GM19467 (cell line): ENCODE data around the gene RIN3.

Source experiments
- ATAC-seq: cut with Tn5 transposase; IDR thresholded peaks from one replicate; pipeline ENCODE4 v1.9.1; 2021; ENCODE audit warnings: mild to moderate bottlenecking, moderate library complexity; ENCODE audit not compliant: unreplicated experiment

The RIN3 gene

GRCh38 chr14:92549859-92550230 is 36.3 kb downstream of the RIN3 start:
- ATAC-seq, result no peak

DNA sequence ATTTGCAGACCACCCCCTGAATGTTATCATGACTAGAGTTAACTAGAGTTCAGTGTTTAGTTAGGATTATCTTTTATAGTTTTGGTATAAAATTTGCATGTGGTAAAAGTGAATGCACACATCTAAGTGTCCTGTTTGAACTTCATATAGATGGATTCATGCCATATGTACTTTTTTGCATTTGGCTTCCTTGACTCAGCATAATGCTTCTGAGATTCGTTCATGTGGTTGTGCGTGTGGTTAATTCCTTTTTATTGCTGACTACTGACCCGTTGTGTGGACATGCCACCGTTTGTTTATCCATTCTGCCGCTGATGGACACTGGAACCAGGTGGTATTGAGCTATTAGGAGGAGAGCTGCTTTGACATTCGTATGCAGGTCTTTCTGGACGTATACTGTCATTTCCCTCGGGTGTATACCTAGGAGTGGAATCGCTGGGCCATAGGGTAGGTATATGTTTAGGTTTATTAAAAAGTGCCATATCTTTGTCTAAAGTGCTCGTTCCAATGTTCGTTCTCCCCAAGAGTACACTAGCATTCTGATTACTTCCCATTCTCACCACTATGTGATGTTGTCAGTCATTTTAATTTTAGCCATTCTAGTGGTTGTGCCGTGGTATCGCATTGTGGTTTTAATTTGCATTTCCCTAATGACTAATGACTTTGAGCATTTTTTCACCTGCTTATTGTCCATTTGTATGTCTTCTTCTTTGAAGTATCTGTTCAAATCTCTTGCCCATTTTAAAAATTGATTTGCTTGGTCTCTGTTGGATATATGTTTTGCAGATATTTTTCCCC is 37.7 kb downstream of the RIN3 start:
- peak; percentile 54 for ATAC-seq

DNA sequence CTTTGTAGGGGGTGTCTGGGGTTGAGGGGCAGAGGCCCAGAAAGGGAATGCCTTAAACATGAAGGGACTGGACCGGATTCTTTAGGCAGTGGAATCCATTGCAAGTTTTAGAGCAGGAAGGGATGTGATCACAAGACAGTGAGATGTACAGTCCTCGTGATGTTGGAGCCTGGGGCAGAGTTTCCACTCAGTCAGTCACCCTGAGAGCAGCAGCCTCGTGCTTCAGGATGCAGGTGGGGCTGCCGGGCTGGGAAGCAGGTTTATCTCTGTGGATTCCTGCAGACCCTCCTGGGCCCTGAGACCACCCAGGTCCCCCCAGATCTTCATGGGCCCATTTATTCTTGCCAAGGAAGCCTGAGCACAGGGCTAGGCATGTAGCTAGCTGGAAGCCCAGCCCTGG is 38.5 kb downstream of the RIN3 start:
- ATAC-seq, result no peak

- no peak for ATAC-seq
Observed at GRCh38 chr14:92553438-92553837, 39.9 kb downstream of the RIN3 start.

- no peak for ATAC-seq
Observed at GRCh38 chr14:92555465-92556111, 42.0 kb downstream of the RIN3 start.

DNA sequence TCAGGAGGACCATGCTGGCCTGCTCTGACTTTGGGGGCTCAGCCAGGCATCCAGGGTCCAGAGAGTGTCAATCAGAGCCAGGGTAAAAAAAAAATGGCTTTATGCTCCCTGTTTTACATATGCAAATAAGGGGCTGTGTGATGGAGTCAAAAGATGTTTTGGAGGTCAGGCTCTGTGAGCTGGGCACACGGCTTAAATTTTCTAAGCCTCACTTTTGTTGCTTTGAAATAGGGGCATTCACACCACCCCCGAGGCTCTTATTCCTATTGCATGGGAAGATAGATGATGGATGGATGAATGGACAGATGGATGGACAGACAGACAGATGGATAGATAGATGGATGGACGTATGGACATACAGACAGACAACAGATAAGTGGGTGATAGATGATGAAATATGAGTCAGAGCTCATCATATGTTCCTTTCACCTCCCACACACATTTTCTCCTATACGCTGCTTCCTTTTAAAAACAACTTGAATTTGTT is 42.7 kb downstream of the RIN3 start:
- no peak for ATAC-seq

DNA sequence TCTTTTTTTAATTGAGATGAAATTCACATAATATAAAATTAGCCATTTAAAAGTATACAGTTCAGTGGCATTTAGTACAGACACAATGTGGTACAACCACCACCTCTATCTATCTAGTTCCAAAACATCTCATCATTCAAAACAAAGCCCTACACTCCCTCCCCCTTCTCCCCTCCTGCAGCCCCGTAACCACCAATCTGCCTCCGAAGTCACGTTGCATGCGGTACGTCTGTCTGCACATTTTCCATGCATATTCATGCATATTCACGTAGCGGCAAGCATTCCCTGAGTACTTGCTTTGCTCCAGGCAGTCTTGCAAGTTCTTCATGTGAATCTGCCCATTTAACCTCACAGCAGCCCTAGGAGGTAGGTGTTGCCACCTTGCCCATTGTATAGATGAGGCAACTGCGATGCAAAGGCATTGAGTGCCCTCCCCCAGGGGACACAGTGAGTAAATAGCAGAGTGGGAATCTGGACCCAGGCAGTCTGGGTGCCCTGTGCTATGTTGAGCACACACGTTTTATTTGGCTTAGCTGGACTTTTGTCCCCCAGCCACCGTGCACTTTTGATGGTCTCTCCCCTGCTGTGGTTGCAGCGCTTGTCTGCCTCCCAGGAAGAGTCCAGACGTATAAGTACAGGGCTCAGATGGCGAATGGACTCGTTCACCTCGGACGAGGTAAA is 43.4 kb downstream of the RIN3 start:
- no peak for ATAC-seq

DNA sequence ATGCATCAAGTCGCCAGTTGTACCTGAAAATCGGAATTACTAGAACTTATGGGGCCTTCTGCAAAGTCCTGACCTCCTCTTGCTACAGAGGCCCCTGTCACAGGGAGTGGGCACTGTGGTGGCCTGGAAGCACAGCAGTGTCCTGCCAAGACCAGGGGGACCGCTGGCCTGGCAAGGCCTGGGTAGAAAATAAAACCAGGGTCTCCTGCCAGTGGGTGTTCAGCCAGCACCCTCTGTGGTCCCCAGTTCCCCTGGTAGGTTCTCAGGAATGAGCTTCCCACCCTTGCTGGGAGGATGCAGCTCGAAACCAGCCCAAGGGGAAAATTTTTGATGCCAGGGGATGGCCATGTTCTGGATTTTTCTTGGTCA is 43.9 kb downstream of the RIN3 start:
- no peak for ATAC-seq

DNA sequence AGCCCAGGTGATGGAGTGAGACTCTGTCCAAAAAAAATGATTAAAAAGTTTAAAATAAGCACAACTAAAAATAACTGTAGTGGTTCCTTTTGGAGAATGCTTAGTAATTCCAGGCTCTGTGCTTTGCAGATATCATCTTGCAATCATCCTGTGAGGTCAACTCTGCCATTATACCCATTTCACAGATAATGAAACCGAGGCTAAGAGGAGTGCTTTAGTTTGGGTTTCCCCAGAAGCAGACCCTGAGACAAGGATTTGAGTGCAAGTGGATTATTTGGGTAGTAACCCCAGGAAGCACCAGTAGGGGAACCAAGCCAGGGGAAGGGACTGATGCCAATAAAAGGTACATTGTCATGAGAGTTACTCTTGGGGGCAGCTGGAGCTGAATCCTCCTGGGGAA is 44.7 kb downstream of the RIN3 start:
- no peak for ATAC-seq

DNA sequence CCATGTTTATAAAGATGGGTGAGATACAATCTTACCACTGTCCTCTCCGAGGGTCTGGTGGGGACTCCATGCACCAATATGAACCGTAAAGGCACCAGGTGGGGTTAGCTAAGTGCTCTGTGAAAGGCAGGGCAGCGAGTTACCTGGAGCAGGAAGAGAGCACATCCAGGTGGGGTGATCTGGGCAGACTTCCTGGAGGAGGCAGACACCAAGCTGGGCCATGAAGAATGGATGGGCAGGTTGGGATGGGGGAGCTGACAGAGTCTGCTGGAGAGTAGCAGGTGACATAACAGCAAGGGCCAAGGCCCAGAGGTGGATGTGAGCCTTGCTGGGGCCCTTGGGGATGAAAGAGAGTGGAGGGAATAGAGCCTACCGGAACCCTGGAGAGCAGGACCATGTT is 45.9 kb downstream of the RIN3 start:
- no peak for ATAC-seq

- ATAC-seq, result no peak
Observed at GRCh38 chr14:92560106-92560865, 46.7 kb downstream of the RIN3 start.

DNA sequence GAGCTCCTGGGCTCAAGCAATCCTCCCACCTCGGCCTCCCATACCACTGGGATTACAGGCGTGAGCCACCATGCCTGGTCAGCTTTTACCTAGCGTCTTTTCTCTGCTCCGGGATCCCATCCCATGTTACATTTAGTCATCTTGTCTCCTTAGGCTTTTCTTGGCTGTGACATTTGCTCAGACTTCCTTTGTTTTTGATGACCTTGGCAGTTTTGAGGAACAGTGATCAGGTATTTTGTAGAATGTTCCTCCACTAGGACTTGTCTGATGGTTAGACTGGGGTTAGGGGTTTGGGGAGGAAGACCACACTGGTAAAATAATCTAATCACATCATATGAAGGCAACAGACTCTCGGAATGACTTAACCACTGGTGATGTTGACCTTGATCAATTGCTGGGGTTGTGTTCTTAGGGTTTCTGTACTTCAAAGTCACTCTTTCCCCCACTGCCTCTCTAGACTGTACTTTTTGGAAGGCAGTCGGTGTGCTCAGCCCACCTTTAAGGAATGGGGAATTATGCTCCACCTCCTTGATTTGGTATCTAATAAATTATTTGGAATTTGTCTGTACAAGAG is 48.4 kb downstream of the RIN3 start:
- ATAC-seq, result no peak

GRCh38 chr14:92563359-92563758 is 49.8 kb downstream of the RIN3 start:
- ATAC-seq, result peak; percentile 62

GRCh38 chr14:92563765-92564285 is 50.2 kb downstream of the RIN3 start:
- ATAC-seq, result no peak

DNA sequence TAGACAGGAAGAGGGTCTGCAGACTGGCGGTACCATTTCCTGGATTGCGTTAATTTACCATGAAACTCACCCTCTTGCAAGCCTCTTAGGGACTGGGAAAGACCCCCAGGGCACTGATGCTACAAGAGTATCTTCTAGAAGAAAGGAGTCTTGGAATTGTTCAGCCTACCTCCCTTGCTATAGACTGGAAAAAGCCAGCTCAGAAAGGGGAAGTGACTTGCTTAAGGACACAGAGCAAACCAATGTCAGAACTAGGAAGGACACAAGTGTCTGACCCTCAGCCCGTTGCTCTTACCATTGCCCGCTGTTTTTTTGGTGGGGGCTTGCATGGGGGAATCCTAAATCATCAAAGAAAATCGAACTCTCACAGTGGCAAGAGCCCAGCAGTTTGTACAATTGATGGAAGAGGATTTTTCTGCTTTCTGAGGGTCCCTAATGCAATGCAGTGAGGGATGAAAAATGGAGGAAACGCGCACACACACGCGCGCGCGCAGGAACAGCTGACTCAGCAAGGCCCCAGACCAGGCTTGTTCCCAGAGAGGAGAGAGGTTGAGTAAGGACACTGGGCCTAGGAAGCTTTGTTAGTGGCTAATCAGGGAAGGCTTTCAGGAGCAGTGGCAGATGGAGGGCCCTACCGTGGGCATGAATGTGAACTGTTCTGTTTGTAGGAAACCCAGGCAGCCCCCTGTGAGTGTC is 50.9 kb downstream of the RIN3 start:
- no peak for ATAC-seq

- no peak for ATAC-seq
Observed at GRCh38 chr14:92565040-92565717, 51.6 kb downstream of the RIN3 start.

DNA sequence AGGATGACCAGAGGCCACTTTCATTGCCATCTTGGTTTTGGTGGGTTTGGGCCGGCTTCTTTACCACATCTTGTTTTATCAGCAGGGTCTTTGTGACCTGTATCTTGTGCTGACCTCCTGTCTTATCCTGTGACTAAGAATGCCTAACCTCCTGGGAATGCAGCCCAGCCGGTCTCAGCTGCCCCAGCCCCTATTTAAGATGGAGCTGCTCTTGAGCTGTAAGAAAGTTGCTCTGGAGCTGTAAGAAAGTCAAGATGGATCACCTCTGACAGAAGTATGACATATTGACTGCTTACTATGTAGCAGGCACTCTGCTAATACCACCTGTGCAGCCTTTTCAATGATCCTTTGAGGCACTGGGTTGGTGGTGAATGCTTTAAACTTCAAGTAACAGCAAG is 52.1 kb downstream of the RIN3 start:
- no peak for ATAC-seq

DNA sequence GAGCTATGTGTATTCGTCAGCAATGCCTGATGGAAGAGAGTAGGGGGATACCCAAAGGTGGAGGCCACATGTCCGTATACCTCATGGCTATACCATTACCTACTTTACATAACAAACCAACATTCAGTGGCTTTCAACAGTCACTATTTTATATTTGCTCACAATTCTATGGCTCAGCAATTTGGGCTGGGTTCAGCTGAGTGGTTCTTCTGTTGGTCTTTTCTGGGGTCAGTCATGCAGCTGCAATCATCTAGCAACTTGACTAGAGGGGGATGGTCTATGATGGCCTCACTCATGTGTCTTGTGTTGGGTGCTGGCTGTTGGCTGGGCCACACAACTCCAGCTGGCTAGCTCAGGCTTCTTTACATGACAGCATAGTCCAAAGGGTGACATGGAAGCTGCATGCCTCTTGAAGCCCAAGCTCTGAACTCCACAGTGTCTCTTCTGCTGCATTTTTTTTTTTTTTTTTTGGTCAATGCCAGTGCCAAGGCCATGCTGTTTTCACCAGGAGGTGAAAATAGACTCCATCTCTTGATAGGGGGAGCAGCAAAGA is 53.7 kb downstream of the RIN3 start:
- no peak for ATAC-seq
